GM21529 (cell line): ENCODE results near the gene AFF4.

Source experiments
- ATAC-seq: cut with Tn5 transposase; IDR thresholded peaks from one replicate; pipeline ENCODE4 v1.9.1; 2021; ENCODE audit not compliant: unreplicated experiment

AFF4 gene

DNA sequence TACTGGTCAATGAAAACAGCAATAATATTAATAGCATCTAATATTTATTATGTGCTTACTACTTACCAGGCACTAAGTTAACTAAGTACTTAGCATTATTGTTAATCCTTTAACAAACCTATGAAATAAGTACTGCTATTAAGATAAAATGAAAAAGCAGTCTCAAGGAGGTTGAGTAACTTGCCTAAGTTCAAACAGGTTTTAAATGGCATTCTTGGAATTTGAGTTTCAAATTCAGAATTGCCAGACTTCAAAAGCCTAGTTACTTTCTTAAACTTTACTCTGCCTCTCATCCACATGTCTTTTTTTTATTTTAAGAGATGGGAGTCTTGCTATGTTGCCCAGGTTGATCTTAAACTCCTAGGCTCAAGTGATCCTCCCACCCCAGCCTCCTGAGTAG lies 73.9 kb downstream of the AFF4 start:
- no peak for ATAC-seq

DNA sequence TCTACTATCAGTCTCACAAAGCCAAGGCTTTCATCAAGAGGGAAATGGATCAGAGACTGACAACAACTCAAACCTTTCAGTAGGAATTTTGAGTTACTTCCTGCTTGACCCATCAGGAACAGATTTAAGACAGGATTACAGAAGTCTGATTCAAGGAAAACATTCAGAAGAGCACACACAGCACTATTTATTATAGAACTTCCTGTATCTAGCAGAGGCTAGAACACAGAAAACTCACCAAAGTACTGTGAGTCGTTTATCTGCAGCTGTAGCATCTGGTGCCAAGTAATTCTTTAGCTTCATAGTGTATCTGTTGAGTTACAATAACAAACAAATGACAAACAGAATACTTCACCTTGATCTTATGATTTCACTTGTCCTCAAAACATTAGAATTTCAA lies 76.2 kb downstream of the AFF4 start:
- ATAC-seq = no peak

DNA sequence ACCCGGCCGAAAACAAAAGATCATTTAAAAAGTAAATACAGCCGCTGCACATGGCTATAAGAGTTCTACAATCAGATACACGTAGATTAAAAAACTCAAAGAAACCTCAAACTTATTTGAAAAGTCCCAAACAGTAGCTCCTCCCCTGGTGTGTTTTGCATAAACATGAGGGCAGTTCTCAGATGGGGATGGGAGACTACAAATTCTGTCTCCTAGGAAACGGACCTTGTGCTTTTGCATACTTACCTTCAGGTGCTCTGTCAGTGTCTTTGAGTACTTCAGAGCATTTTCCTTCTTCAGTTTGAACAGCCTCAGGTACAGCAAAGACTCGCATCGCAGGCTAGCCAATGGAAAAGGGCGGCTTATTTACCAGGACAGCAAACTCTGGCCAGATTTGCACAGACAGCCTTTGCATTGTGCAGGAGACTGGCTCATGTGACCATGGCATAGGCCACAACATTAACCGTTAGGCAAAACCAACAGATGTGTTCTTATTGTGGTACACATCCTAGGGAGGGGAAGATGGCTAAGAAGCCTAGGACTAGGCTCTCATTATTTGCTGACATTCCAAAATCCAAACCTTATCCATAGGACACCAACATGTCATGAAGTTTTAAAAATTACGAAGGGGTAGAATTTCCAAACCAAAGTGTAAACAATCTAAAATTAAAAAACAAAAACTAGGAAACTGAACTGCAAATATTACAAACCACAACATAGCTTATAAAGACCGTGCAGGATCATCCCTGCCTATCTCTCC lies 77.2 kb downstream of the AFF4 start:
- ATAC-seq = no peak

DNA sequence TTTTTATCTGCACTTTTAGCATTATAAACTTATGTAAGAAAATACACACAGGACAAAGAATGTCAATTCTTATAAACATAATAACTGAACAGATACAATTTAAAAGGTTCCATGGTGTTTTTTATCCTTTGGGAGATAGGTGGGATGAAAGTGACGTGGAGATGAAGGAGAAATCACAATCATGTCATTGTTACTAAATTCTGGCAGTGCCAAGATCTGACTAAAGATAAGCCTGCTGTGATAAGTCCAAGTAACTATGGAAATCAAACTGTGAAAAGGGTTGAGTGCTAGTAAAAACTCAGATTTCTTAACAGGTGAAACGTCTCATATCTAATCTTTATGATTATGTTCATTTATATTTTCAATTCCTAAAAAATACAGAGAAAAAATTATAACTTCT lies 78.9 kb downstream of the AFF4 start:
- ATAC-seq = no peak

DNA sequence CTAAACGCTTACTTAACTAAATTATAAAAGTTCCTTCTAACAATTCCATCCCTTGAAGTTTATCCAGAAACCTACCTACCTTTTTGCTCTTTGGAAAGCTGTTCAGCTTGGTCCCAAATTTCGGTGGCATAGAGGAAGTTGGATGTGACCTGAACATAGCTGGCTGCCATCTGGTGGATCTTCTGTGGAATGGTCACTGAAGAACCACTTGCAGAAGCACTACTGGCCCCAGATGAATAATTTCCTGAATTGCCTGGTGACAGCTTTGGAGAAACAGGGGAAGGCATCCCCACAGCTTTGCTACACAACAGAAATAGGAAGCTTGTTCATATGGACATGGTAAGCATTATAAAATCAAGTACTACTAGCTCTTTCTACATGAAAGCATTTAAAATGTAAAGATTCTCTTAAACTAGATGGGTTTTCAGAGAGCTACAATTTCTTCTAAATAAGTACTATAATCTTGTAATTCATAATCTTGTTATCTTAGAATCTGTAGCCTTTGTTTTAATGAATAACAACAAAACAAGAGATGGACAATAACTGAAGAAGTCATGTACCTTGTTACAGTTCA lies 80.1 kb downstream of the AFF4 start:
- peak; percentile 57 for ATAC-seq

DNA sequence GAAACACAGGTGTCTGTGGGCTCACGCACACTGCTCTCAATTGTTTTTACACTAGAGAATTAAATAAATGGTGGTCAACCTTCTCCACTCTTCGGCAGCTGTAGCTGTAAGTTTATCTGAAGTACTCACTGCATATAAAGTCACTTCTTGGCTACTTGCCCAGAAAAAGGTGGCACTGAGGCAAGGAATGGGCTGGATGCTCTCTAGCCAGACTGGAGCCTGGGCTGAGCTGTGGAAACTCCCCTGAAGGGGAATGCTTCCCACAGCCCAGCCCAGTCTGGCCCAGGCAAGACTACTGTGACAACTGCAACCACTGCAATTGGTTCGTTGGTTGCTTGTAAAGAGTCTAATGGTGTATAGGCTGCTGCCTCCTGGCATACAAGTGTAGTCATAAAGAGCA lies 85.5 kb downstream of the AFF4 start:
- no peak for ATAC-seq

DNA sequence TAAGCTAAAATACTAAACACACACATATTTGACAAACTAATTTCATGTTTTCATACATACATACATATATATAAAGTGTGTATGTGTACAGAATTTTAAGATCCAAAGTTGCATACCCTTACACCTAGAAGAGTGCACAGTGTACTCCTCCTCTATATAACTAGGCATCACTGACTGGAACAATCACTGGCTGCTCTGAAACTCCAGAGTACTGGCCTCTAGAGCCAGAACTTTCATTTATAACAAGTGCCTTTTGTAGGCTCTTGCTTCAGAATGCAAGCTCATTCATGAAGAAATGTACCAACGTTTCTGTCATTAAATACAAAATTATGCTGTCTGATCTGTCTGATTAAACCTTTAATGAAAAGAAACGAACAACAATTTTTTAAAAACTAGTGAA lies 86.0 kb downstream of the AFF4 start:
- ATAC-seq = no peak

DNA sequence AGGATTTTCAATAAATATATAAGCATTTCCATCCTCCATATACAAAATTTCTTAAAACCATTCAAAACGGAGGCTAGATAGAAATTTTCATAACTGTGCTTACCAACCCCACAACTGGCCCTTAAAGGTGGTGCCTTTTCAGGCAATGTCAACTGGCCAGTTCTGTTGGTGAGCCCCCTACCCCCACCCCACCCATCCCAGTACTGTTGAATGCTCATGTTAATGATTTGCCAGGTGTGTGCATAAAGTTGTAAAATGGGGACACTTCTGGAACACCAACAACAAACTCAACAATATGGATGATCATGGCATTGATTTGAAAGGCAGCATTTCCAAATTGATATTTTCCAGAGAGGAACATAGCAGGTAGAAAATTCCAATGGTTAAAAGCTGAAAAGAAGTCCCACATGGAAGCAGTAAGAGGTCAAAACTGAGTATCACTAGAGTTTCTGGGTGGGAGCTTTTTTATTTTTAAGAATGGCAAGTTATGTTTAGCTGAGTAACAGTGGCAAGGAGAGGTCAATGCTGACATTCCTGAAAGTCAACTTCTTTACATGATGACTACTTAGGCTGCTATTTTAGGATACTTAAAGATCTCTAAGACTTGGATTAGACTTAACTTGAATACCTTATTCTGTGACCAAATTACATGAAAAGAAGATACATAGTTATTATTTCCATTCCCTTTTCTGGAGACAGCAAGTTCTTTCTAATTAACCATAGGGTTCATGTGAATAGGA lies 87.2 kb downstream of the AFF4 start:
- no peak for ATAC-seq

DNA sequence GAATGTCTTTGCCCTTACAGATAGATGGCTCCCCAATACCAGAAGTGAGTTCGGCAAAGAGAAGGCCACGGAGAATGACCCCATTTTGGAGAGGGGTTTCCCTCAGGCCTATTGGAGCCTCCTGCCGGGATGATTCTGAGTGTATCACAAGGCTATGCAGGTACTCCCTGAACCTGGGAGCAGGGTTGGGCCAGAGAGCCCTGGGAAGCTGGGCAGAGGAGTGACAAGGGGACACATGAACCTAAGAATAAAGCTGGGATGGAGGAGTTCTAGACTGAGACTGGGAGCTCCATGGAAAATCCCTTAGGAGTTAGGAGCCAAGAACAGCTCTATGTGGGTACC lies 89.5 kb downstream of the AFF4 start:
- ATAC-seq = no peak

DNA sequence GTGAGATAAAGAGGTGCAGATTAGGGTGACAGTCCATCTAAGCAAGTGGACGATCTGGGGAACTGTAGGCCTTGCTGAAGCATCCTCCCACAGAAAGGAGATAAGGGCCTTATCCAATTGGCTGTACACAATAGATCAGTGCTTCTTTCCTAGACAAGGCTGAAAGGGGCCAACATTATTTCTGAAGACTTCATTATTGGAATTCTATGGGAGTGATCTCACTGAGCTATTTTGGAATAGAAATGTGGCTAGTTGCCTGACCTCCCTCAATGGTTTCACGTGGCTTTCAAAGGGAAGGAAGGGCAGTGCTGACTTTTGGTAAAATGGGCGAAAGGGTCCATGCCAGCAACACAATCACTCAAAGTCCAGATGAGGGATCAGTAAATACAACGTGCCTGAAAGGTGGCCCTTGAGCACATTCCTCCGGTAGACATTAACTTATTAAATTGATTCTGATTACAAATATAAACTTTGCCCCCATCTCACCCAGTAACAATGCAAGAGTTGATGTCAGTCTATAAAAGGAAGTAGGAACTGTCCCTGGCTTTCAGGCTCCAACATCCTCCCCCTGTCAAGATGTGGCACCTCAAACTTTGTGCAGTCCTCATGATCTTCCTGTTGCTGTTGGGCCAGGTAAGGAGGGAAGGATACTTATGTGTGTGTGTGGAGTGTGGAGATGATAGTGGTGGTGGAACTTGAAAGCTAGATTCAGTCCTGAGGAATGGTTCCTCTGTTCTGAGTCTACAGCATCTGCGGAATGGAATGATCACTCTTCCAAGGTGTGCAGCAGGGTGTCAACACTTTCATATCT lies 90.1 kb downstream of the AFF4 start, which contains the start of gene LEAP2:
Gene LEAP2, plus strand, starts transcription at position 550 of the 811 bp plus-strand sequence. Its CDS starts 27 bp downstream, at position 577.
- no peak for ATAC-seq

DNA sequence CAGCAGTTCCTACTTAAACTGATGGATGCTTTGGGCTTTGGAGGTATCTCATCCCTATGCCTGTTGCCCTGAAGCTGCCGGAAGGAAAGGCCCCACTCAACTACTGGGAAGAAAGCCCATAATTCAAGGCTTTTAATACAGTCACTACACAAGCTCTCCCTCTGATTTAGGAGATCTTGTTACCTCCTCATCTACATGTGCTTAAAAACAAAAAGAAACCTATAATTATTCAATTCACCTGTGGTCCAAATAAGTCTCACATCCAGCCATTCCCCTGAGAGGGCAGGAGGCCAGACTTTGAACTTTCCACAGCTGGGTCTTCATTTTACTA lies 90.7 kb downstream of the AFF4 start:
- ATAC-seq = no peak

DNA sequence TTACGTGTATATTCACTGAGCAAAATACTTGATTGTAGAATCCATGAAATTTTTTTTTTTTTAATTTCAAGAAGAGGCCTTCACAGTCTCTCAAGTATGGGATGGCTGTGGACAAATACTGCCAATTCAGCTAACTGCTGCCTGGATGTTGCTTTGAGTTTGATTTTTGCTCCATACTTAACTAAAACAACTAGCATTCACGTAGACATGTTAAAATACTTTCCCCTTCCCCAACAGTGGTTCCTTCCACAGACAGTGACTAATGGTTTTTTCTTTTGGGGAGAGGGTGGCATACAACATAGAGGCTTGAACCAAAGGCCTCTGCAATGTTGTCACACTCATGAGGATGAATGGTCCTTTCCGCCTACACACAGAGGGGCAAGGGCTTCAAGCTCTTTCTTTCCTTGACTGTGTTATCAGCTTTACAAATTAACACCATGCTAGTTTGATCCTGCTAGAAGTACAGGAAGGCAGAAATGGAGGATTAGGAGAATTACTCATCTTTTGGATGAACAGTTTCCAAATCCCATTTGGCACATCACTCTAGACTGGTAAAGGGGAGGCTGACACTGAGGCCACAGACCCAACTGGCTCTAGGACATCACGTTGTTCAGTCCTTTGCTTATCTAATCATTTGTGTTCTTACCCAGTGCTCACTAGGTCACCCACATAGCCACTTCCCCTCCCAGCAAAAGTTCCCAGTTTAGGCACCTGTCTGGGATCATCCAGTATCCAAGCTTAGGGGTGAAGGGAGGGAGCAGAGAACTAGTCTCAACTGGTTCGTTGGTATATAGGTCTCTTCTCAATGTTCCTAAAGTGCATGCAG lies 91.8 kb downstream of the AFF4 start:
- no peak for ATAC-seq

DNA sequence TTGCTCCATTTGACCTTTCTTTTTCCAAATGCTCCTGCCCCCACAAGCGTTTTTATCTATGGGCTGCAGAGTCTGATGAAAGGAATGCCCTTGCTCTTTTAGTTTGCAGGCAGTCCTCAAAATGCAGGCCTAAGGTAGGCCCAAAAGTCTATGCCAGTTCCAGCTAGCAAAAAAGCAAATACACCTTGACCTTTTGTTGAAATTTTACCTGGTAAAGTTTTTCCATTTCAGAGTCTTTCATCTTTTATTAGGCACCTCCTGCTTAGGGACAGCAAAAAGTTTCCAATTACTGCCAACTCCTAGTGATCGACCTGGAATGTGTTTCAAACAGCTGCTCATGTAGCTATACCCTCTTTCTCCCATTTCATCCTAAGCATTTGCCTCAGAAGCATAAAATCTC lies 92.6 kb downstream of the AFF4 start:
- no peak for ATAC-seq

DNA sequence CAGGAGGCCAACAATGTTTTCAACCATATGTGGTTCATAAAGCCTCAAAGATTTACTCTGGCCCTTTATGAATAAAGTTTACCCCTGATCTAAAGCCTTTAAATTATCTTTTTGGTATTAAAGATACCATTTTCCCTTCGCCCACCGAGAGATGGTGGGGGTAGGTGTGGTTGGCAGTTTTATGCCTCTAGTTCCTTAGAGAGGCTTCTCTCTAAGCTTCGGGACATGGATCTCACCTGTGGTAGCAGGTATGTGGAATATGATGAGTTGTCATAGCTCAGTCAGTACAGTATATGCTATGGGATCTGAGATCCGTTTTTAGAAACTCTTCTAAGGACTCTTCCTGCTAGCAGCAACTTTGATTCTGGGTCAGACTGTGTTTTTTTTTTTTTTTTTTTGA lies 94.7 kb downstream of the AFF4 start:
- no peak for ATAC-seq

DNA sequence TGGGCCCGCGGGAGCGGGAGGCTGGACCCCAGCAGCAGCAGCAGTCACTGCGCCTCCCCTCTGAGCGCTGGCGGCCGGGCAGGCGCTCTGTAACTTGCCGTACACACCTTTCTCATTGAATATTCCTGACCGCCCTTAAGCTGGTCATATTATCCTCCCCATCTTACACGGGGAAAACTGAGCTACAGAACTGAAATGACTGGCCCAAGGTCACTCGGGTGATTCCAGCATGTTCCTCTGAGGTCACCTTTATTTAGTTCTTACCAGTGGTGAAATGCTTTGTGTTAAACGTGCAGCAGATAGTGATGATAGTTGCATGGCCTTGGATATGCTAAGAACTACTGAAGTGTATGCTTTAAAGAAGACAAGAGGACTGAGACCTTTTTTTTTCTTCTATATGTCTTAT lies 96.4 kb downstream of the AFF4 start:
- peak; percentile 18 for ATAC-seq

DNA sequence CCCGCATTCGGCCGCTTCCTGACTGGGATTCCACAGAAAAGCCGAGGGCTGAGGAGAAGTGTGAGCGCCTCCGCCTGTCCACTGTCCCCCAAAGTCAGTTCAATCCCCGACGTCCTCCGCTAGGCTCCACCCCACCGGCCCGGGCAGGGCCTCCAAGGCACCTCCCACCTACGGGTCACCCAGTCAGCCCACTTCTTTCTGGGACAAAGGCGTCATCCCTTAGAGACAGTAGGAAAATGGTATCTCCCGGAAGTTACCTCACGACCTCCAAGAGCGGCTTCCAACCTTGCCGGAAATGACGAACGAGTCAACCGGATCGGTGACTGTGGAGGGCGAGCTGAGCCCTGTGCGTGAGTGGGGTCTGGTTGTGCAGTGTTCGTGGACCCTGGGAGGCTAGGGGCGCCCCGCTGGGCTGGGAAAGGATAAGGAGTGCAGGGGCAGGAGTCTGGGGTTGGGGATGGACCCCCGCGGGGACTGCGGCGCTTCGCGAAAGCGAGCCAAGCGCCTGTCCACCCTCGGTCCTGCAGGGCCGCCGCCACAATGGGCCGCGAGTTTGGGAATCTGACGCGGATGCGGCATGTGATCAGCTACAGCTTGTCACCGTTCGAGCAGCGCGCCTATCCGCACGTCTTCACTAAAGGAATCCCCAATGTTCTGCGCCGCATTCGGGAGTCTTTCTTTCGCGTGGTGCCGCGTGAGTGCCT lies 96.9 kb downstream of the AFF4 start, which contains the start of the genes GDF9 and UQCRQ:
Gene GDF9, minus strand, starts transcription at position 128 of the 704 bp plus-strand sequence. CDS start 1,936 bp downstream, outside the sequence.
Gene UQCRQ, plus strand, starts transcription at position 301 of the 704 bp plus-strand sequence. Its CDS starts 240 bp downstream, at position 541.
- ATAC-seq = peak; percentile 99

DNA sequence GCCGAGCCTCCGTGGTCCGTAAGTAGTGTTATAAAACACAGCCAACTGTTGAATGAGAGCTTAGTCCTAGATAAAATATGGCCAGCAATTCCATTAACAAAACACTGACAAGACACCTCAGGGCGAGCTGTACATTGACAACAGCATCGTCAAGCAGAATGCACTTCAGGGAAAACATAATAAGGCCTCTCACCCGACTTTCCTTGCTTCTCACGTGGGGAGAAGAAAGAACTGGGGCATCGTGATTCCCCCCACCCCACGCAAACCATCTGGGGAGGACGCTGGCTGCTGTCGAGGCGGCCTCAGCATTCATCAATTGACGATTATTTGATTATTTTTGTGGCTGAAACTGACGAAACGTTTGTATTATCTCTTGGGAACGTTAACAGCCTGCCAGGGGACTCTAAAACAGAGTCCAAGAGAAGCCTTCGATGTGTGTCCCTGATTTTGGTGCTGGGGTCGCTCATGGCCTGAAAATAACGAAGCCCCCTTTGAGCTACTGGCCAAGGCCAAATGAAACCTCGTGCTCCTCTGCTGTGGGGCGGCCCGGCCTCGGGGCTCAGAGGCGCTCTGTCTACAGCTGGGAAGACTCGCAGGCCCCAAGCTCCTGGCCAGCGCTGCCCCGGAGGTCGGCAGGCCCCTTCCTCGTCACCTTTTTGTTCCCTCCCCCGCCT lies 97.6 kb downstream of the AFF4 start:
- ATAC-seq = peak; percentile 19

DNA sequence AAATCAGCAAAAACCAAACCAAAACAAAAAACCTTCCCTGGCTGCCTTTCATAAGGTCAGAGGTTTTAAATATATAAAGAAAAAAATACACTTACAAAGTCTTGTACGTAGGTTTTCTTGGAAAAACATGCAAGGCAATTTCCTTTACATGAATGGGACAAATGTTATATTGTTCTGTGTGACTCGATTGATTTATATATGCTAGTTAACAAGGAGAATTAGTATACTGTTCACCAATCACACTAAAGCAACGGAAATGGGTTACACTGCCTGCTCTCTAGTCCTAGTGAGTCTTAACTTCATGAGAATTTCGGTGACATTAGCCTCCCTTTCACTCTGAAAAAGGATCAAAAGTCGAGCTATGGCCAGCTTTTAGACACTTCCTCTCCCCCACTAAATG lies 102.7 kb downstream of the AFF4 start:
- ATAC-seq = no peak

DNA sequence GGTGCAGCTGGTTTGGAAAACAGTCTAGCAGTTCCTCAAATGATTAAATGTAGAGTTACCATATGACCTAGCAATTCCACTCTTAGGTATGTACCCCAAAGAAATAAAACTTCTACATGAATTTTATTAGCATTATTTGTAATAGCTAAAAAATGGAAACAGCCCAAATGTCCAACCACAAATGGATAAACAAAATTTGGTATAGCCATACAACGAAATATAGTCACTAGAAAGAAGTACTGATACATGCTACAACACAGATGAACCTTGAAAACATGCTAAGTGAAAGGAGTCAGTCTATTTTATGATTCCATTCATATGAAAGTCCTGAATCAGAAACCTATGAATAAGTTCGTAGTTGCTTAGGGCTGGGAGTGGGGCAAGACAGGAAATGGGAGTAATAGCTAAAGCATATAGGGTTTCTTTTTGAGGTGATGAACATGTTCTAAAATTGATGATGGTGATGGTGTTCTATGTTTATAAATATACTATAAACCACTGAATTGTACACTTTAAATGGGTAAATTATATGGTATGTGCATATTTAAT lies 103.5 kb downstream of the AFF4 start:
- ATAC-seq = no peak
